NCI-H748 (cell line): Measurements from ENCODE around the gene CCDC71.

ENCODE experiments used
- DNase-seq: peaks from one replicate; lab custom pipeline; 2025; ENCODE audit not compliant: unreplicated experiment; lab: John Stamatoyannopoulos, UW

The CCDC71 gene

GRCh38 chr3:49132437-49133225, 33.5 kb downstream of the CCDC71 start, which contains the start of gene LAMB2:
LAMB2 (minus strand) TSS chr3:49133050; CDS start chr3:49132867, 183 bp downstream.
- no peak for DNase-seq

GRCh38 chr3:49132073-49132436, 34.1 kb downstream of the CCDC71 start:
- no peak for DNase-seq

GRCh38 chr3:49131576-49131975, 34.6 kb downstream of the CCDC71 start:
- DNase-seq: no peak

GRCh38 chr3:49131040-49131439, 35.1 kb downstream of the CCDC71 start:
- DNase-seq: no peak

- DNase-seq: peak; percentile 4
Measured at GRCh38 chr3:49124991-49125670, 41.0 kb downstream of the CCDC71 start.

GRCh38 chr3:49124203-49124602, 41.9 kb downstream of the CCDC71 start:
- no peak for DNase-seq

GRCh38 chr3:49123687-49124086, 42.4 kb downstream of the CCDC71 start:
- no peak for DNase-seq

- DNase-seq: no peak
Measured at GRCh38 chr3:49122886-49123545, 43.1 kb downstream of the CCDC71 start.

GRCh38 chr3:49122451-49122850, 43.7 kb downstream of the CCDC71 start:
- DNase-seq: no peak

GRCh38 chr3:49122022-49122421, 44.1 kb downstream of the CCDC71 start:
- no peak for DNase-seq

- DNase-seq: no peak
Measured at GRCh38 chr3:49121132-49121736, 44.9 kb downstream of the CCDC71 start.

- peak; percentile 92 for DNase-seq
Measured at GRCh38 chr3:49120438-49121131, 45.5 kb downstream of the CCDC71 start, which contains the start of gene USP19. USP19 (minus strand) TSS chr3:49120823; CDS start chr3:49119145, 1,678 bp downstream.

- peak; percentile 15 for DNase-seq
Measured at GRCh38 chr3:49120096-49120437, 46.1 kb downstream of the CCDC71 start.

- no peak for DNase-seq
Measured at GRCh38 chr3:49119439-49119838, 46.7 kb downstream of the CCDC71 start.

GRCh38 chr3:49119036-49119435, 47.1 kb downstream of the CCDC71 start:
- no peak for DNase-seq
